ENCODE measurements around the gene CHCHD6. TPM values are rescaled to one million over a fixed set of nuclear protein-coding genes. Genes with fewer than 3 reads are reported as not detected.

Gene CHCHD6
- total RNA-seq, 1 donor from 2014 or later = 30.2 TPM

- Mint-ChIP-seq H3K36me3 (ENCODE audit: insufficient read depth) (no peaks in the 10 kb centered on the region), H3K27me3 (no peaks in the 10 kb centered on the region), H3K4me3 (ENCODE audit: low read depth) (no peak overlapping the region), H3K9me3 (ENCODE audit: low read depth) (no peaks in the 10 kb centered on the region), H3K4me1 (ENCODE audit: low read depth) (peaks cover 55% of the 10 kb centered on the region), H3K27ac (peak overlapping the region; percentile 76)
- TF ChIP-seq, protein P1, sequence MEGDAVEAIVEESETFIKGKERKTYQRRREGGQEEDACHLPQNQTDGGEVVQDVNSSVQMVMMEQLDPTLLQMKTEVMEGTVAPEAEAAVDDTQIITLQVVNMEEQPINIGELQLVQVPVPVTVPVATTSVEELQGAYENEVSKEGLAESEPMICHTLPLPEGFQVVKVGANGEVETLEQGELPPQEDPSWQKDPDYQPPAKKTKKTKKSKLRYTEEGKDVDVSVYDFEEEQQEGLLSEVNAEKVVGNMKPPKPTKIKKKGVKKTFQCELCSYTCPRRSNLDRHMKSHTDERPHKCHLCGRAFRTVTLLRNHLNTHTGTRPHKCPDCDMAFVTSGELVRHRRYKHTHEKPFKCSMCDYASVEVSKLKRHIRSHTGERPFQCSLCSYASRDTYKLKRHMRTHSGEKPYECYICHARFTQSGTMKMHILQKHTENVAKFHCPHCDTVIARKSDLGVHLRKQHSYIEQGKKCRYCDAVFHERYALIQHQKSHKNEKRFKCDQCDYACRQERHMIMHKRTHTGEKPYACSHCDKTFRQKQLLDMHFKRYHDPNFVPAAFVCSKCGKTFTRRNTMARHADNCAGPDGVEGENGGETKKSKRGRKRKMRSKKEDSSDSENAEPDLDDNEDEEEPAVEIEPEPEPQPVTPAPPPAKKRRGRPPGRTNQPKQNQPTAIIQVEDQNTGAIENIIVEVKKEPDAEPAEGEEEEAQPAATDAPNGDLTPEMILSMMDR (IDR thresholded peaks at IDR 0.05; ENCODE audit: unreplicated experiment) = no peak
- DNase-seq (ENCODE audit: low spot score, unreplicated experiment) = no peak
Observed at GRCh38 chr3:126749931-126750755, 46.1 kb downstream of the CHCHD6 start.

DNA sequence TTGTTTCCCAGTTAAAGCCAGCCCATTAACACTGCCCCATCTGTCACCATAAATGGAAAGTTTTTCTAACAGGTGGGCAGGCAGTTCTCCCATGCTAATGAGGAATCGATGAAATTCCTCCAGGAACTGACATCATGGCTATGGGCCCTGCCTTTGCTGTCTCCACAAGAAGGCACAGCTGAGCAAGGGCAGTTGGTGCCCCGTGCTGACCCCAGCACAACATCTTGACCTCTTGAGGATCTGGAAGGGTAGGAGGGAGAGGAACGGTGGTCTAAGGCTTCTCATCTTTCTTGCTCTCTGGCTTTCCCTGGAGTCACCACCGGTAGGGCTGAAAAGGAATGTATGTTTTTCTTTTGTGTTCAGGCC, 46.7 kb downstream of the CHCHD6 start:
- TF ChIP-seq, protein P1 (IDR thresholded peaks at IDR 0.05; ENCODE audit: unreplicated experiment) = no peak
- Mint-ChIP-seq H3K4me3 (ENCODE audit: low read depth) (no peak overlapping the region), H3K9me3 (ENCODE audit: low read depth) (no peaks in the 10 kb centered on the region), H3K27ac (peak overlapping the region; percentile 97), H3K27me3 (no peaks in the 10 kb centered on the region), H3K4me1 (ENCODE audit: low read depth) (peaks cover 55% of the 10 kb centered on the region), H3K36me3 (ENCODE audit: insufficient read depth) (no peaks in the 10 kb centered on the region)
- DNase-seq (ENCODE audit: low spot score, unreplicated experiment) = no peak

DNA sequence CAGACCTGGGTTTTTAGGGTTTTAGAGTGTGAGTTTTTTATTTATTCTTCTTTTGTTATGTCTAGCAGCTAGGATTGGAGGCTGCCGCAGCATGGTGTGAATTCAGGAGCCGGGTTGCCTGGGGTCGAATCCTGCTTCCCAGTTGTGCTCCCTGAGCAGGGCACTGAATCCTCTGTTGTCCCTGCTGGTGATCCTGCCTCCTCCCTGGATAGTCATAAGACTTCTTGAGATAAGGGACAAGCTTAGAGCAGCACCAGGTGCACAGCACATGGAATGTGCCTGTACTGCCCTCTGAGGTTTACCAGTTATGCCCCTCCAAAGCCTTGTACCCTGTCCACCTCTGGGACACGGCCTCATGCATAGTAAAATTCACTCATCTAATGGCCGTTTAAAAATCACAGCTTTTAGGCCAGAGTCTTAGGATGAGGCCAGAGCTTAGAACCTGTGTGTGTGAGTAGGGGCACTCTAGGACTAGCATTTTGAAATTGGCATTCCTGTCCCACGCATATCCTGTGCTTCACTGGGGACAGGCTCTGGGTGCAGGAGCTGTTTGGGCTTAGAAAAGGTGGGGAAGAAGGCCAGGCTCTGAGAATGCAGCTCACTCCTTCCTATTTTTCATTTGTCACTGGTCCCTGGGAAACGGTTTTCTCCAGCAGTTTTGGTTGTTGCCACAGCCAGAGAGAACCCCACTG, 47.7 kb downstream of the CHCHD6 start:
- Mint-ChIP-seq H3K27ac (peak overlapping the region; percentile 62), H3K4me1 (ENCODE audit: low read depth) (peaks cover 48% of the 10 kb centered on the region), H3K36me3 (ENCODE audit: insufficient read depth) (no peaks in the 10 kb centered on the region), H3K9me3 (ENCODE audit: low read depth) (no peaks in the 10 kb centered on the region), H3K4me3 (ENCODE audit: low read depth) (no peak overlapping the region), H3K27me3 (no peaks in the 10 kb centered on the region)
- TF ChIP-seq, protein P1 (IDR thresholded peaks at IDR 0.05; ENCODE audit: unreplicated experiment) = no peak
- DNase-seq (ENCODE audit: low spot score, unreplicated experiment) = no peak

- Mint-ChIP-seq H3K9me3 (ENCODE audit: low read depth) (no peaks in the 10 kb centered on the region), H3K4me1 (ENCODE audit: low read depth) (peaks cover 43% of the 10 kb centered on the region), H3K27me3 (no peaks in the 10 kb centered on the region), H3K4me3 (ENCODE audit: low read depth) (no peak overlapping the region), H3K36me3 (ENCODE audit: insufficient read depth) (no peaks in the 10 kb centered on the region), H3K27ac (peak overlapping the region; percentile 62)
- peak; percentile 69 for DNase-seq (ENCODE audit: low spot score, unreplicated experiment)
- TF ChIP-seq, protein P1 (IDR thresholded peaks at IDR 0.05; ENCODE audit: unreplicated experiment) = peak; percentile 89
Observed at GRCh38 chr3:126752303-126753190, 48.5 kb downstream of the CHCHD6 start.
